Neuron (in vitro differentiated cells): Measurements from ENCODE around the gene CATSPER4.

Experiments
- H2AFZ ChIP-seq: one replicate; pipeline ENCODE4 v1.6.1; 2013; ENCODE audit warnings: low read depth, mild to moderate bottlenecking, inconsistent platforms, low read length, moderate library complexity
- H3K27me3 ChIP-seq: one replicate; pipeline ENCODE4 v1.6.1; 2013; ENCODE audit warnings: low read length; ENCODE audit not compliant: insufficient read depth
- H3K36me3 ChIP-seq: one replicate; pipeline ENCODE4 v1.6.1; 2013; ENCODE audit warnings: low read length; ENCODE audit not compliant: insufficient read depth
- H3K4me1 ChIP-seq: one replicate; pipeline ENCODE4 v1.6.1; 2013; ENCODE audit warnings: low read length; ENCODE audit not compliant: insufficient read depth
- H3K4me3 ChIP-seq: 2 replicates; pipeline ENCODE4 v1.5.1; 2013; ENCODE audit warnings: mild to moderate bottlenecking, low read length, moderate library complexity
- H3K9me3 ChIP-seq: one replicate; pipeline ENCODE4 v1.6.1; 2013; ENCODE audit warnings: low read length

CATSPER4 gene

GRCh38 chr1:26189331-26189730, 1.1 kb upstream of the CATSPER4 start:
- no peak overlapping the region for H2AFZ ChIP-seq
- no peaks in the 10 kb centered on the region for H3K36me3 ChIP-seq
- no peaks in the 10 kb centered on the region for H3K4me1 ChIP-seq
- no peaks in the 10 kb centered on the region for H3K27me3 ChIP-seq
- H3K9me3 ChIP-seq, result no peaks in the 10 kb centered on the region
- no peak overlapping the region for H3K4me3 ChIP-seq

GRCh38 chr1:26189751-26190275, 589 bp upstream of the CATSPER4 start:
- Histone ChIP-seq H3K4me1 (no peaks in the 10 kb centered on the region), H3K36me3 (no peaks in the 10 kb centered on the region), H3K9me3 (no peaks in the 10 kb centered on the region), H2AFZ (no peak overlapping the region), H3K4me3 (no peak overlapping the region), H3K27me3 (no peaks in the 10 kb centered on the region)

GRCh38 chr1:26191739-26192138, 1.3 kb downstream of the CATSPER4 start:
- Histone ChIP-seq H2AFZ (no peak overlapping the region), H3K27me3 (no peaks in the 10 kb centered on the region), H3K9me3 (no peaks in the 10 kb centered on the region), H3K36me3 (no peaks in the 10 kb centered on the region), H3K4me1 (no peaks in the 10 kb centered on the region), H3K4me3 (no peak overlapping the region)

- Histone ChIP-seq H2AFZ (no peak overlapping the region), H3K4me1 (no peaks in the 10 kb centered on the region), H3K27me3 (peaks cover 5% of the 10 kb centered on the region), H3K4me3 (no peak overlapping the region), H3K9me3 (no peaks in the 10 kb centered on the region), H3K36me3 (no peaks in the 10 kb centered on the region)
Observed at GRCh38 chr1:26195805-26196204, 5.4 kb downstream of the CATSPER4 start.

- Histone ChIP-seq H2AFZ (no peak overlapping the region), H3K9me3 (no peaks in the 10 kb centered on the region), H3K27me3 (peaks cover 5% of the 10 kb centered on the region), H3K4me3 (no peak overlapping the region), H3K36me3 (no peaks in the 10 kb centered on the region), H3K4me1 (peaks cover 2% of the 10 kb centered on the region)
Observed at GRCh38 chr1:26197301-26197700, 6.9 kb downstream of the CATSPER4 start.

- H3K4me3 ChIP-seq, result no peak overlapping the region
- H3K27me3 ChIP-seq, result peaks cover 5% of the 10 kb centered on the region
- no peaks in the 10 kb centered on the region for H3K36me3 ChIP-seq
- no peak overlapping the region for H2AFZ ChIP-seq
- H3K4me1 ChIP-seq, result peaks cover 2% of the 10 kb centered on the region
- no peaks in the 10 kb centered on the region for H3K9me3 ChIP-seq
Observed at GRCh38 chr1:26197813-26198212, 7.4 kb downstream of the CATSPER4 start.

GRCh38 chr1:26200413-26200812, 10.0 kb downstream of the CATSPER4 start:
- H3K4me1 ChIP-seq, result peaks cover 2% of the 10 kb centered on the region
- H3K27me3 ChIP-seq, result peaks cover 7% of the 10 kb centered on the region
- H3K36me3 ChIP-seq, result no peaks in the 10 kb centered on the region
- H3K4me3 ChIP-seq, result no peak overlapping the region
- no peaks in the 10 kb centered on the region for H3K9me3 ChIP-seq
- no peak overlapping the region for H2AFZ ChIP-seq

- H2AFZ ChIP-seq, result no peak overlapping the region
- H3K4me1 ChIP-seq, result peaks cover 2% of the 10 kb centered on the region
- H3K36me3 ChIP-seq, result no peaks in the 10 kb centered on the region
- H3K9me3 ChIP-seq, result no peaks in the 10 kb centered on the region
- H3K4me3 ChIP-seq, result no peak overlapping the region
- H3K27me3 ChIP-seq, result peaks cover 2% of the 10 kb centered on the region
Observed at GRCh38 chr1:26203642-26204318, 13.4 kb downstream of the CATSPER4 start.

- Histone ChIP-seq H3K27me3 (no peaks in the 10 kb centered on the region), H3K4me1 (peaks cover 3% of the 10 kb centered on the region), H3K36me3 (no peaks in the 10 kb centered on the region), H3K9me3 (no peaks in the 10 kb centered on the region), H3K4me3 (no peak overlapping the region), H2AFZ (no peak overlapping the region)
Observed at GRCh38 chr1:26210147-26210870, 19.9 kb downstream of the CATSPER4 start.

GRCh38 chr1:26212726-26213125, 22.3 kb downstream of the CATSPER4 start:
- Histone ChIP-seq H3K9me3 (no peaks in the 10 kb centered on the region), H2AFZ (no peak overlapping the region), H3K4me3 (no peak overlapping the region), H3K36me3 (no peaks in the 10 kb centered on the region), H3K27me3 (no peaks in the 10 kb centered on the region), H3K4me1 (peaks cover 3% of the 10 kb centered on the region)

- Histone ChIP-seq H3K27me3 (no peaks in the 10 kb centered on the region), H3K36me3 (no peaks in the 10 kb centered on the region), H3K4me1 (peaks cover 3% of the 10 kb centered on the region), H3K9me3 (no peaks in the 10 kb centered on the region), H2AFZ (no peak overlapping the region), H3K4me3 (no peak overlapping the region)
Observed at GRCh38 chr1:26213335-26213905, 23.0 kb downstream of the CATSPER4 start.

- Histone ChIP-seq H3K9me3 (no peaks in the 10 kb centered on the region), H2AFZ (no peak overlapping the region), H3K4me3 (no peak overlapping the region), H3K4me1 (no peaks in the 10 kb centered on the region), H3K36me3 (no peaks in the 10 kb centered on the region), H3K27me3 (no peaks in the 10 kb centered on the region)
Observed at GRCh38 chr1:26215246-26215645, 24.8 kb downstream of the CATSPER4 start.

GRCh38 chr1:26218906-26219494, 28.6 kb downstream of the CATSPER4 start:
- no peaks in the 10 kb centered on the region for H3K9me3 ChIP-seq
- peaks cover 6% of the 10 kb centered on the region for H3K27me3 ChIP-seq
- no peak overlapping the region for H2AFZ ChIP-seq
- no peaks in the 10 kb centered on the region for H3K36me3 ChIP-seq
- no peak overlapping the region for H3K4me3 ChIP-seq
- H3K4me1 ChIP-seq, result no peaks in the 10 kb centered on the region
